GM12878 (cell line): Measurements from ENCODE around the gene C20orf173. TPM values are rescaled to one million over a fixed set of nuclear protein-coding genes. Genes with fewer than 3 reads are reported as not detected.

ENCODE experiments used
- ATAC-seq: fragments of 200-7000 bp; cut with Tn5 transposase; 3 replicates; pipeline ENCODE4 v1.9.1; 2020; ENCODE audit warnings: mild to moderate bottlenecking, moderate library complexity
- BruUV-seq: library from RNA; stranded (reverse); fragments of 400-500 nt; replicated peaks from 2 replicates; lab custom pipeline; 2021; lab: Mats Ljungman, UMichigan
- CTCF ChIA-PET: fragments of 300-600 bp; sonication (Branson Sonifier 250); formaldehyde crosslinking; extraction: SDS; loops from one replicate; lab custom pipeline; 2021; ENCODE audit warnings: inconsistent platforms; lab: Yijun Ruan, JAX
- POLR2A ChIA-PET: fragments of 350-600 bp; formaldehyde crosslinking; extraction: SDS; loops from one replicate; lab custom pipeline; 2021; ENCODE audit warnings: inconsistent platforms; lab: Charles Lee
- RAD21 ChIA-PET: fragments of 300-600 bp; sonication (Branson Sonifier 250); formaldehyde crosslinking; loops from one replicate; lab custom pipeline; 2023; ENCODE audit warnings: antibody characterized with exemption; ENCODE audit not compliant: unreplicated experiment; lab: Charles Lee
- SMC1A ChIA-PET: fragments of 300-600 bp; sonication (Branson Sonifier 250); formaldehyde crosslinking; loops from one replicate; lab custom pipeline; 2023; ENCODE audit not compliant: unreplicated experiment, uncharacterized antibody; lab: Charles Lee
- DNase-seq: peaks from one replicate; pipeline ENCODE4 v3.0.0-alpha.2; 2011; ENCODE audit warnings: low read depth, low spot score
- FAIRE-seq: peaks from 3 replicates; lab custom pipeline; 2011; peaks lifted over from hg19 to GRCh38; lab: Jason Lieb, UNC
- H2AFZ ChIP-seq: 2 replicates; pipeline ENCODE4 v1.6.0; 2011; ENCODE audit warnings: low read depth, low read length, control low read depth; ENCODE audit not compliant: control insufficient read depth
- H3K27ac ChIP-seq: 2 replicates; pipeline ENCODE4 v1.5.1; 2011; ENCODE audit warnings: control low read depth; ENCODE audit not compliant: control insufficient read depth, insufficient read depth
- H3K27me3 ChIP-seq, 2 experiments: replicated peaks in 1 of 2; 2 replicates each; pipeline versions ENCODE4 v1.6.0 to v1.6.1; 2011; ENCODE audit warnings: low read length in 1 of 2; ENCODE audit not compliant: control insufficient read depth in 2 of 2, insufficient read depth in 2 of 2
- H3K36me3 ChIP-seq, 2 experiments: 2 replicates each; pipeline ENCODE4 v1.5.1; 2011; ENCODE audit warnings: low read length in 1 of 2; ENCODE audit not compliant: control insufficient read depth in 2 of 2, insufficient read depth in 2 of 2
- H3K4me1 ChIP-seq: 2 replicates; pipeline ENCODE4 v1.6.1; 2011; ENCODE audit warnings: mild to moderate bottlenecking, low read length, moderate library complexity, mixed read lengths; ENCODE audit not compliant: control insufficient read depth, insufficient read depth
- H3K4me2 ChIP-seq: 2 replicates; pipeline ENCODE4 v1.6.0; 2011; ENCODE audit warnings: control low read depth; ENCODE audit not compliant: control insufficient read depth, insufficient read depth
- H3K4me3 ChIP-seq: fragments of 200-600 bp; sonication (generic); 2 replicates; pipeline ENCODE4 v1.5.1; 2016
- H3K79me2 ChIP-seq: 2 replicates; pipeline ENCODE4 v1.6.0; 2011; ENCODE audit warnings: low read length; ENCODE audit not compliant: control insufficient read depth, insufficient read depth
- H3K9ac ChIP-seq: 2 replicates; pipeline ENCODE4 v1.8.0; 2011; ENCODE audit warnings: low read length, control low read depth, mixed read lengths; ENCODE audit not compliant: control insufficient read depth, insufficient read depth
- H3K9me3 ChIP-seq: replicated peaks from 3 replicates; pipeline ENCODE4 v1.5.1; 2011; ENCODE audit warnings: mild to moderate bottlenecking, low read length; ENCODE audit not compliant: control insufficient read depth, insufficient read depth
- H4K20me1 ChIP-seq: 2 replicates; pipeline ENCODE4 v1.6.0; 2011; ENCODE audit not compliant: control insufficient read depth, insufficient read depth
- BACH1 ChIP-seq: fragments of 450-650 bp; IDR thresholded peaks from 2 replicates; pipeline ENCODE4 v1.6.1; 2017; ENCODE audit warnings: mild to moderate bottlenecking, borderline replicate concordance
- CHD1 ChIP-seq: IDR thresholded peaks from 2 replicates; pipeline ENCODE4 v1.6.1; 2012; ENCODE audit warnings: low read depth, low read length, improper control_type of control experiment
- CREB1 ChIP-seq: IDR thresholded peaks from 2 replicates; pipeline ENCODE4 v1.6.1; 2012; ENCODE audit warnings: low read depth, mild to moderate bottlenecking, inconsistent platforms
- DPF2 ChIP-seq: fragments of 450-650 bp; IDR thresholded peaks from 2 replicates; pipeline ENCODE4 v1.6.1; 2017; ENCODE audit warnings: mild to moderate bottlenecking
- GABPA ChIP-seq: IDR thresholded peaks from 2 replicates; pipeline ENCODE4 v1.6.1; 2014; ENCODE audit warnings: antibody characterized with exemption, low read depth, mild to moderate bottlenecking, inconsistent platforms
- MXI1 ChIP-seq: fragments of 150-350 bp; IDR thresholded peaks from 2 replicates; pipeline ENCODE4 v1.6.1; 2011; ENCODE audit warnings: low read depth, mild to moderate bottlenecking, inconsistent platforms, low read length, improper control_type of control experiment
- MYB ChIP-seq: fragments of 150-350 bp; IDR thresholded peaks from 2 replicates; pipeline ENCODE4 v1.6.1; 2014; ENCODE audit warnings: mild to moderate bottlenecking, low read depth, low read length, borderline replicate concordance
- NRF1 ChIP-seq: conservative IDR thresholded peaks from 2 replicates; pipeline ENCODE4 v1.6.1; 2011; ENCODE audit warnings: mild to moderate bottlenecking, low read depth, low read length, improper control_type of control experiment
- PAX5 ChIP-seq: IDR thresholded peaks from 2 replicates; pipeline ENCODE4 v1.6.1; 2011; ENCODE audit warnings: low read depth, low read length, borderline replicate concordance
- POLR2AphosphoS2 ChIP-seq: IDR thresholded peaks from 2 replicates; pipeline ENCODE4 v1.6.1; 2011; ENCODE audit warnings: low read depth, mild to moderate bottlenecking, low read length, improper control_type of control experiment, moderate library complexity
- RUNX3 ChIP-seq: IDR thresholded peaks from 2 replicates; pipeline ENCODE4 v1.6.1; 2012; ENCODE audit warnings: low read length, inconsistent platforms
- SIN3A ChIP-seq: IDR thresholded peaks from 2 replicates; pipeline ENCODE4 v1.6.1; 2012; ENCODE audit warnings: low read depth, low read length, improper control_type of control experiment
- SRF ChIP-seq, 2 experiments: IDR thresholded peaks; 2 replicates each; pipeline ENCODE4 v1.6.1; 2011; ENCODE audit warnings: low read depth in 2 of 2, low read length in 2 of 2, mild to moderate bottlenecking in 1 of 2, moderate library complexity in 1 of 2
- STAT1 ChIP-seq: fragments of 450-650 bp; conservative IDR thresholded peaks from 2 replicates; pipeline ENCODE4 v1.6.1; 2014; ENCODE audit warnings: antibody characterized with exemption, mild to moderate bottlenecking
- SUPT20H ChIP-seq: IDR thresholded peaks from 2 replicates; pipeline ENCODE4 v1.6.1; 2011; ENCODE audit warnings: low read depth, mild to moderate bottlenecking, low read length, moderate library complexity, borderline replicate concordance; ENCODE audit not compliant: control insufficient read depth
- TCF3 ChIP-seq: IDR thresholded peaks from 2 replicates; pipeline ENCODE4 v1.6.1; 2012; ENCODE audit warnings: low read depth, mild to moderate bottlenecking, low read length, borderline replicate concordance; ENCODE audit not compliant: insufficient read depth
- ZBED1 ChIP-seq: IDR thresholded peaks from 2 replicates; pipeline ENCODE4 v1.6.1; 2016; ENCODE audit warnings: borderline replicate concordance
- ZNF687 ChIP-seq: fragments of 450-650 bp; IDR thresholded peaks from 2 replicates; pipeline ENCODE4 v1.6.1; 2017; ENCODE audit warnings: mild to moderate bottlenecking, moderate library complexity
- ZSCAN29 ChIP-seq: fragments of 450-650 bp; IDR thresholded peaks from 2 replicates; pipeline ENCODE4 v1.6.1; 2017; ENCODE audit warnings: mild to moderate bottlenecking, moderate library complexity
- WGBS: methylation state at CpG from one replicate; pipeline ENCODE4 v1.1.6; 2016; ENCODE audit warnings: low lambda C conversion rate; ENCODE audit not compliant: insufficient replicate concordance, insufficient coverage; ENCODE audit errors: missing lambda C conversion rate; 5-methylcytosine and 5-hydroxymethylcytosine counted together
- in situ Hi-C: fragments of 300-500 bp; cut with MboI; formaldehyde crosslinking; loops from 9 replicates; pipeline ENCODE4 v1.14.3; 2018; ENCODE audit warnings: mixed read lengths
- intact Hi-C: fragments of 100-400 bp; cut with micrococcal nuclease; formaldehyde crosslinking; loops from one replicate; pipeline ENCODE4 v1.14.2; 2022; ENCODE audit not compliant: unreplicated experiment
- polyA plus RNA-seq, 11 experiments: library from polyadenylated mRNA; depleted of rRNA in 4 of 11; unstranded in 6 of 11; stranded (reverse) in 5 of 11; fragments of >200 nt; fragmentation: Nextera tagmentation in 4 of 11; fragmentation: Illumina TruSeq in 1 of 11; extraction: Ambion mirVana in 4 of 11; extraction: Trizol in 1 of 11; gene quantifications; 1 replicate in 1 of 11; 2 replicates in 10 of 11; pipeline versions ENCODE4 v1.2.1 to v1.2.3, GENCODE V29; 2011 to 2016; ENCODE audit warnings: inconsistent platforms in 2 of 11, missing spikeins in 2 of 11, low read depth in 1 of 11
- total RNA-seq, 4 experiments: library from RNA; depleted of rRNA in 3 of 4; stranded (reverse); fragments of >200 nt in 3 of 4; fragmentation: Illumina TruSeq in 1 of 4; extraction: Trizol in 1 of 4; gene quantifications; 2 replicates each; pipeline versions ENCODE4 v1.2.1 to v1.2.3, GENCODE V29; 2013 to 2021

Gene C20orf173
- total and polyA plus RNA-seq, 10 of the 15 experiments (the other 5 are each of a cell fraction or from before 2014, with no cell fraction given): not detected

DNA sequence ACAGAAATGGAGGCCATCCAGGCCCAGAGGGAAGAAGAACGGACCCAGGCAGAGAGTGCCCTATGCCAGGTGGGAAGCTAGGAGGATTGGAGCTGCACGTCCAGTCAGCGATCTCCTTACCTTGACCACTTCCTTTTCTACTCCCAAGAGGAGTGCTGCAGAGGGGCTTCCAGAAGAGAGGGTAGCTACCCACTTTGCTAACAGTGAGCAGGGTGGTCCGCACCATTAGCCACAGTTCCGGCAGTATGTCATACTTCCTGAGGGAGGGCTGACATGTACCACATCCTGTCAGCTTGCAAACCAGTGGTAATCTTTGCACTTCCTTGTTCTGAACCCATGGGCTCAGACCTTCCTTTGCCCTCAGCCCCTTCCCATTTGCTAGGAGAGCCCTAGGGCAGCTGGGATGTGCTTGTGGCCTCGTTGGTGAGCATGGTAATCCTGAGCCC lies 38.7 kb downstream of the C20orf173 start:
- ChIA-PET SMC1A (interaction anchor here (0.6 to 2.7 kb wide), 9 partner anchors 10 to 116 kb away, joined by 3 to 14 read pairs (median 3); partner anchors contain the start of genes ERGIC3 and UQCC1), POLR2A (interaction anchor here (0.5 to 1.7 kb wide), 17 partner anchors 9 to 1602 kb away, joined by 3 to 16 read pairs (median 3); partner anchors contain the start of genes CEP250, ERGIC3 and UQCC1), CTCF (interaction anchor here (0.8 to 2.4 kb wide), 12 partner anchors 12 to 187 kb away, joined by 3 to 9 read pairs (median 4); no protein-coding TSS in a partner anchor), RAD21 (interaction anchor here (1.0 to 2.3 kb wide), 6 partner anchors 11 to 346 kb away, joined by 3 to 6 read pairs (median 4); partner anchors contain the start of genes CEP250, RBM39 and UQCC1)
- 0% methylated on average over 6 of the region's 6 CpGs for WGBS
- ATAC-seq (peak; percentile 99), FAIRE-seq (peak; percentile 91), DNase-seq (peak; percentile 51)
- BruUV-seq: no TSS peak
- in situ Hi-C loops: no loop called here
- Histone ChIP-seq H3K27ac (peak overlapping the region; percentile 96), H3K27me3 (no peaks in the 10 kb centered on the region), H3K9ac (peak overlapping the region; percentile 90), H3K4me3 (peak overlapping the region; percentile 100), H3K36me3 (peaks cover 2 to 8% of the 10 kb centered on the region in 2 experiments), H3K9me3 (no peaks in the 10 kb centered on the region), H3K4me2 (peak overlapping the region; percentile 95), H3K79me2 (peaks cover 35% of the 10 kb centered on the region), H3K4me1 (peaks cover 8% of the 10 kb centered on the region; the same call in 1 of the 2 replicates), H2AFZ (peak overlapping the region; percentile 52), H4K20me1 (no peaks in the 10 kb centered on the region)
- intact Hi-C loops: no loop called here
- TF ChIP-seq DPF2 (peak; percentile 39; the same call in 1 of the 2 replicates), STAT1 (no peak), CREB1 (no peak; the same call in 1 of the 2 replicates), SUPT20H (no peak), NRF1 (no peak), TCF3 (0 out of 2 replicates have a peak, but pooled peaks have one; percentile 34), CHD1 (no peak), RUNX3 (peak; percentile 94), GABPA (peak; percentile 86), BACH1 (no peak), POLR2AphosphoS2 (peak; percentile 74; the same call in 1 of the 2 replicates), MXI1 (peak; percentile 83), ZBED1 (no peak), SRF (IDR thresholded peaks at IDR 0.05; ENCODE audit: low read depth in 2 of 2, low read length in 2 of 2) (peak in 1 of 2 experiments; percentile 17; a peak in 1 of 4 replicates), PAX5 (peak; percentile 30; the same call in 1 of the 2 replicates), ZNF687 (peak; percentile 89), SIN3A (peak; percentile 68; the same call in 1 of the 2 replicates), ZSCAN29 (no peak), MYB (no peak)
